ENCODE data around the gene STK33.

STK33 gene

DNA sequence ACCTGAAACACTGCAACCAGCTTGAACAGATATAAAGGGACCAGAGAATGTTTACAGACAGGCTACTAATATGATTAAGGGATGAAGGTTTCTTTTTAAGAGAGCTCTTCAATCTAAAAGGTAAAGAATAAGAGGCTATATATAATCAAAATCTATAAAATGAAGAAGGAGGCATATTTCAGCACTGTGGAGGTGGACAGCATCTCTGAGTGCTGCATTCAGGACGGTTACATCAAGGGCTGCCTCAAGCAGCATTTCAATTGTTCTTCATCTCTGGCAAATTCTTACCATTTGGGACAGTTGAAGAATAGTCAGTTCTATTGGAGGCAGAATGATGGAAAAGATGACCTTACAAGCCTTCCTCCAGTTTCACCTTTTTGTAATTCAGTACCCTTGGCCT, 190.7 kb downstream of the STK33 start:
- DNase-seq, result no peak

DNA sequence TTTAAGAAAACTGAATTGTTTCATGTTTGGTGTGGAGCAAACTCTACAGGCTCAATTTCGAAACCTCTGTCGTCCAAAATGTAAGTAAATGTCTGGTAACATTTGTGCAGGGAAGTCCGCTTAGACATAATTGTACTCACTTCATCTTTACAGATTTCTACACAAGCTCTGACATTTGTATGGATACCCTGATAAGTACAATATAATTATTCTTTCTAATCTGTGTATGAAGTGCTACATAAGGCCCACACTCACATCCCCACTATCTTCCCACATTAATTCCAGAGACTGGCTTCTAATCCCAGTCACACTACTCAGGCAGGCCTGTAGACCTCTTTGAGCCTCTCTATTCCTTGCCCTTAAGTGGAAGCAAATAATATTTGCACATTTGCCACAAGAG, 201.1 kb downstream of the STK33 start:
- DNase-seq, result no peak

DNA sequence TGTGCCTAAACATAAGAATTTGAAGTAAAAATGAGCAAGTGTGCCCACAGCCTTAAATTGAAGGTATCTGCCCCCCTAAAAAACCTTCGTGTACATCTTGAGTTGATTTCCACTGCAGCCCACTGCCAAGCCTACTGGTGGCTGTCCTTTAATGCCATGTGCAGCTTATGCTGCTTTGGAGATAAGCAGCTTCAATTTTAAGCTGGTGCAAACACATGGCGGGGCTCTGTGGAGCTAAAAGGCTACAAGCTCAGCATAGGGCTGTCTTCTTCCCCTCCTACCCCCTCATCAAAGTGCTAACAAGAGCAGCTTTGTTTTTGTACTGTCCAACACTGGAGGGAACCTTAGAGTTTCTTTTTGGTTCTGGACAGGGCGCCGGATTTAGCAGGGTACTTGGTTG, 201.9 kb downstream of the STK33 start:
- no peak for DNase-seq

DNA sequence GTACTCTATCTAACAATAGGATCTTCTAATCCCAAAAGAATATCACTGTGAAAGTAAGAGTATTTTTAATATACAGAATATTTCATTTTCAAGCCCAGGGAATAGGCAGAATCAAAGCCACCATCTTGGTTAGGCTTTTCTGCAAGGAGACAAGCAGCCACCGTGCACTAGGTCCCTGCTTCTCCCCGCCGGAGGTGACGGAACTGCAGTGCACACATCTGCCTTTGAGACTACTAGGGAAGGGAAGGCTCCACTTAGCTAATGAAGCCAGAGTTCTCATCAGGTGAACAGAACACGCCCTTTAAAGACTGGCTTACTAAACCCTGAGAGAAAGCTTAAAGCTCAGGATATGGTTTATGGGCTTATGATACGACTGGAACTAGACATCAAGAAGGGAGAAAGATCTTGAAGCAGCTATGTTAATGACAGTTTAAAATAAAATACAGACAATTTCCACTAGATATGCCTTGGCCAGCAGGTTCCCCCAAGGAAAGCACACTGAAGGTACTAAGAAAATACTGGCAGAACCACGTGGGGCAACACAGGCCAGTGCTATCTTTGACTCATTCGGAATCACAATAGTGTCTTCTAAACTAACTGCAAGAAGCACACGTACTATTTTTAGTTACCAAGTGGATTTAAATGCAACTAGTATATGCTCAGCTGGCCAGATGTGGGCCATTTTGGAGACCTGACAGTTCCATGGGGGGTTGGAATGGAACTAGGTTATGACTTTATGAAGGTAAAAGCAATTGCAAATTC, 203.0 kb downstream of the STK33 start:
- DNase-seq, result no peak

DNA sequence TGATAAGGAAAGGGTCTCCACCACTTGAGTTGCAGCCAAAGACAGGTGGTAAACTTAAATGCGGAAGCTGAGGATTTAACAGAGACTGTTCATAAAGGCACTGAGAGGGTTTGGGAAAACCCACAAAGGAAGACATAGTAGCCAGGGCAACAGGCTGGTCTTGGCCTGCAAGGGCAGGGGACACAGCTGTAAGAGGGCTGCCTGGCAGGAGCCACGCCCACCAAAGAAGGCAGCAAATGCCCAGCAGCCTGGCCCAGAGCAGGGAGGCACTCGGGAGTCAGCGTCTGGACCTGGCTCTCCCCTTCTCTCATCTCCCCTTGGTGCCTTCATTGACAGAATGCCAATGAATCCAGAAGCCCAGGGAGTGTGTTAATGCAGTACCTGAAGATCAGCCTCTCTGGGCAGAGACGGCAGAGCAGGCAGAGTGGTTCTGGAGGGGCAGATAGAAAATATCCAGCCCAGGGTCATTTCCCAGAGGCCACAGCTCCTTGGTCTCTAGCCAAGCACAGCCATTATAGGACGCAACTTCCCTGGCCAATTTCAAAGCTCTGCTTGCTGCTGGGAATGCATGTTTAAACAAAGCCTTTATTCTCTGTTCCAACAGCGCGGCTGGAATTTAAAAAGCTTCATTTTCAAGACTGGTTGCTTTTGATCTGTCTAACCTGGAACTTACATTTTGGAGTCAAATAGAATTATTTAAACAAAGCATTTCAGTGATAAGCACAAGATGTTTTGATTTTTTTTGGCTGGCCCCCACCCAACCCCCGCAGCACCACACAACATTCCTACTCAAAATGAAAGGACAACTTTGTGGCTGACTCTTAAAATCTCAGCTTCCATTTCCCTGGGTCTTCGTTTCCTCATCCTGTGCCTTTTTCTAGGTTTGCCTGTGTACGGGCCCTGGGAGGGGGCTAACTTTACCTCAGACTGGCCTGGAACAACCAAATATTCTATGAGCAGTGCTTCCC, 204.7 kb downstream of the STK33 start:
- DNase-seq, result no peak

DNA sequence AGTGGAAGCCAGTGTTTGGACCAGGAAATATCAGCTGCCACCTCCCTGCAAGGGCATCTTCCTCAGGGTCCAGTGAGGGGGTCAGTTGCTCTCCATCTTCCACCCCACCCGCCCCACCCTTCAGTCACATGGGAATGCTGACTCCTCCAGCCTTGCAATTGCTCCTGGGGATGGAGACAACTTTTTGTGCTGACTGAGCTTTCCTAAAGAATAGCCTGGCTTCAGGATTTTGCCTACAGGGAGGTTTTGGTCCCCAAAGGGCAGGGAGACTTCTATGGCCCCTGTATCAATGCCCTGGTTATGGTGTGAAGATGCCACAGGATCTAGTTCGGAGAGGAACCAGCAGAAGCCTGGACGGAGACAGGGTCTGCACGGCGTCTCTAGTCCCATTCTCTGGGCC, 206.3 kb downstream of the STK33 start:
- no peak for DNase-seq

DNA sequence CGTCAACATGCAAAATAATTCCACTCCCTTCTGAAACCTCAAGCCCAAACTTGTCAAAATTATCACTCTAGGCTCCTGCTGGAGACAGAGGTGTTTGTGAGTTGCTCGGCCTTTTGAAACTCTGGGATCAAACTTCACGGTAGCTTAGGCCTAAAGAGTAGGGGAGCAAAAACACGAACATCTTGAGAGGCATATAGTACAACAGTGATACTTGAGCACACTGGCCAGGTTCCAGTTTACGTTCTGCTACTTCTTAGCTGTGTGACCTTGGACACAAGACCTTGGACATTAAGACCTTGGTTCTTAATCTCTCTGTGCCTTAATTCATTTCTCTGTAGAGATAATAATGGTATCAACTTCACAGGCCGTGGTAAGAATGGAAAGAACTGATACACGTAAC, 206.9 kb downstream of the STK33 start:
- DNase-seq, result no peak

DNA sequence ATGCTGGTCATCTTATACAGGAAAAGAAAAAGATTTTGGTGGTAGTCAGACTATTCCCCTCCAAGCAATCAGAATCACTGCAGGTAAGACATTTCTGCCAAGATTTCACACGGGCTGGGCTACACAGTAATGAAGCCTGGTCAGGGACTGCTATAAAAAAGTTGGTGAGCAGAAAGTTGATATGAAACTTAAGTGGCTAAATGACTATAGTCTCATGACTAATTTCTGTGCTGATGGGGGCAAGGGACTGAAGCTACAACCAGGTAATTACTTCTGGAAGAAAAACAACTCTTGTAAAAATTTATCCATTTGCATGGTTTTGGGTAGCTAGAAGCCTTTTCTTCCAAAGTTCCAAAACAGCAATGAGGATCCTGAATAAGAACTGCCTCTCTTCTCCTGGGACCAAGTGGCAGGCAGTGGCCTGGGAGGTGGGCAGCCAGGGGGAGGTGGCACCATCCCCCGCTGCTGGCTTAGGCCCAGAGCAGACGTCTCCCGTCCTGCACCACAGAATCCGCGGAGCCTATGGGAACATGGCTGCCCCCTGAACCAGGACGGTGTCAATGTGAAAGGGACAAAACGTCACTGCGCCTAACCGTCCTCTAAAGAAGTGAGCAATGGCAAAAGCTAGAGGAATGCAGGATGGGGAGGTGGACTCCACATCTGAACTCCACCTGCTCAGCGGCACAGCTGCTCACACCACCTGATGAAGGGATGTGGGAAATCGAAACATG, 207.7 kb downstream of the STK33 start:
- DNase-seq, result no peak

DNA sequence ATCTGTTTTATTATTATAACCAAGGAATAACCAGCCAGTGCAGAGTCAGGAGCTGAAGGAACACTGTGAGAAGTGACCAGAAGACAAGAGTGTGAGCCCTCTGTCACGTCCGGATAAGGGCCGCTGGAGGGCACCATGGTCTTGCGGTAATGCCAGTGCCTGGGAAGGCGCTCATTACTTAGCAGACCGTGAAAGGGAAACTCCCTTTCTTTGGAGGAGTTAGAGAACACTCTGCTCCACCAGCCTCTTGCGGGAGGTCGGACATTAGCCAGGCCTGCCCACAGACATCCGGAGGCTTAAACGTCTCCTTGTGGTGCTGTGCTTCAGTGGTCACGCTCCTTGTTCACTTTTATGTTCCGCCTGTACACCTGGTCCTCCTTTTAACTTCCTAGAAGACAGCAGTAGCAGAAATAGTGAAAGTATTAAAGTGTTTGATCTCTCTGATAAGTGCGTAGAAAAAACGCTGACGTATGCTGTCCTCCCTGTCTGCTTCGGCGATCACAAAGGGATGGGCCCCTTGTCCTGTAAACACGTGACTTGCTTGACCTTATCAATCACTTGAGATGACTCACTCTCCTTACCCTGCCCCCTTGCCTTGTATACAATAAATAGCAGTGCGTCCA, 209.7 kb downstream of the STK33 start:
- no peak for DNase-seq

DNA sequence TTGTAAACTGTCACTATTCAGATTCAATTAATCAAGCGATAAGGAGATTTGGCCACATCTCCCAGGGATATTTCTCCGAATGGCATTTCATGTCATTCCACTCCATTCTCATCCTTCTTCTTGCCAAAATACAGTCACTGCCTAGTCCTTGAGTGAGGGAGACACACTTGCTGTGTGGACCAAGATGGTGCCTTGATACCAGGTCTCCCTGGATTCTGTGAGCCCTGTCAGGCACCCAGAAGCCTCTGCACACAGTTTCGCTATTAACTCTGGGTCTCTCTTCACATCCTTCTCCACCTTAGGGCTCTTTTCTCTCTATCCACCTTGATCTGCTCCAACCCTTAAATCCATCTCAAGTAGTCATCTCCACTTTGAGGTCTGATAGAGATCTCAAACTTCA, 210.4 kb downstream of the STK33 start:
- DNase-seq, result no peak

DNA sequence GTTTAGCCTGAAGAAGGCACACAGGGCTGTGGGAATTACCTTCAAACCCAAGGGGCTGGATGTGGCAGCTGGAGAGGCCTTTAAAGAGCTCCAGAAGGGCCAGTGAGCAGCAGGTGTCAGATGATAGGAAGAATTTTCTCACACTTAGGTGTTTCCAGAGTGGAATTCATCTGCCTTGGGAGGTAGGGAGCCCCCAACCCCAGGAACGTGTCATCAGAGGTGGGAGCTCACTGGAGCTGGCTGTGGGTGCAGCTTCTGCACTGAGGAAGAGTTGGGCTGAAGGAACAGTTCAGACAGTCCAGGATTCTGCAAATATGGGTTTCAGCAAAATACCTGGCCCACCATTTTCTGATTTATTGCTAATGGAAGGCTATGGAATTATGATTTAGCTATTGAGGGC, 210.8 kb downstream of the STK33 start:
- no peak for DNase-seq

DNA sequence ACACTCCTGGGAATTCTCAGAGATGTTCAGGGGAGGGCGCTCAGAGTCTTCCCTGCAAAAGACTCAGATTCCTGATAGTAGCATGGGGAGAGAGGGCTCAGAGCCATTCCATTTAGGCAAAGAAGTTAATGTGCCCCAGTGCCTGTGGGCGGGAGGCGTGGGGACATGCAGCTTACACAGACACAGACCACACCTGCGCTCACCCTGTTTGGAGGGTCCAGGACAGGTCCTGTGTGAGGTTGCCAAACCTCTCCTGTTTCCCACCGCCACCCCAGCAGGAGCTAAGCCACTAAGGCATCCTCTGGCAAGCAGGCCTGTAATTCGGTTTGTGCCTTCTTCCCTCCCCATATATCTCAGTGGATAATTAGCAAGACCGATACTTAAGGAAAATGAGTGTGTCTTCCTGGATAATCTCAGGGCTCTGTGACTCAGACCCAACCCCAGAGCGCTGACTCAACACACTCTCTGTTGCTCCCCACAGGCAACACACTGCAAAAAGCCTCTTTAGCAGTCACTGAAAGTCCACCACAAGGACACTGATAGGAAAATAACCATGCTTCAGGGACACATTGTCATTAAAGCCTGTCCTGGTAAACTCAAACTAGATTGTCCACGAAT, 211.5 kb downstream of the STK33 start:
- no peak for DNase-seq

DNA sequence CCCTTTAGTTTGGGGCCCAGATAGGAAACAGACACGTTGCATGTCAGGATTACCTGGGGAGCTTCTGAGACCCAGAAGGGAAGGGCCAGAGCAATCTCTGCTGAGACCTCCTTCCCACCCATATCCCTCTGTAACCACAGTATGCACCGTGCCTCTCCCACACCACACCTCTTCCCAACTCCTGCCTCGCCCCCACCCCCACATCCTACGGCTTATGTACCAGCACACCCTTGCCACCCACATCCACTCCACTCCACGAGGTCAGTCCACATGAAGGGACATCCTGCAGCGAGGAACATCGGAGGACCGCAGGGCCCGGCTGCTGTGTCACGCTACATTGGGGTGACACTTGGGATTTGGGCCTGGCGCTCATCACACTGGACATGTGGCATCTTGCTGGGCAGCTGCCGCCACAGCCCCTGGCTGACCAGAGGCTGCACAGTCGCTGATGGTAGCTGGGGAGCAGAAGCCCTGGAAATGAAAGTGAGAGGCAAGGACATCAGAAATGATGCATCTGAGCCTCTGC, 212.1 kb downstream of the STK33 start:
- no peak for DNase-seq

DNA sequence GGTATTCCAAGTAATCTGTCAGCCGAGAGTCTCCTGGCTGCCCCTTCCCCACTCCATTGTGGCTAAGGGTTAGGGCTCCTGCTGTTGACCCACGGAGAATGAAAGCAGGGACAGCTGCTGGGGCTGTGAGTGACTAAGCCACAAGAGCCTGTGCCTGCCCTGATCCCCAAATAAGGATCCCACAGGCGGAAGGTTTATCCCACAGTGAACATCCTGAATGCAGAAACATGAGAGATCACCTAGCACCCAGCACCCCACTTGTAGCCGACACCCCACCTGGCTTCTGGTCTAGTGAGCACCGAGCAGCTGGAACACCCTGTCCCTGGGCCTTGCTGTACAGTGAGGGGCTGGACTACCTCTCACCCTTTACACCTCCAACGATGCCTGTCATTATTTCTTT, 212.7 kb downstream of the STK33 start:
- no peak for DNase-seq

DNA sequence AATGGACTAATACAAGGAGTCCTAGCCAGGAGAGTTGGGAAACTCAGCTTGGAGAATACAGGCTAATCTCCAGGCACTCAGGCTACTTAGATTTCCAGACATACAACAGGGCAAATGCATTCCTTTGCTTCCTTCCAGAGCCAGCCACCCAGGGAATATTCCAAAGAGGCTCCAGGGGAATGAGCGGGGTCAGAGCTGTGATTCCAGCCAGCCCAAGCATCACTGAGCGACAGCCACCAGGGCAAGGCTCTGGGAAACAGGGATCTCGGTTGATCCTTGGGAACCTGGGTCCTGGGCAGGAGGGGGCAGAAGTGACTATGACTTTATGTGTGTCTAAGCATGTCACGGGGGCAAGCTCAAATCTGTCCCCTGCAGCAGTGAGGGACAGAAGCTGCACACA, 218.1 kb downstream of the STK33 start:
- no peak for DNase-seq

DNA sequence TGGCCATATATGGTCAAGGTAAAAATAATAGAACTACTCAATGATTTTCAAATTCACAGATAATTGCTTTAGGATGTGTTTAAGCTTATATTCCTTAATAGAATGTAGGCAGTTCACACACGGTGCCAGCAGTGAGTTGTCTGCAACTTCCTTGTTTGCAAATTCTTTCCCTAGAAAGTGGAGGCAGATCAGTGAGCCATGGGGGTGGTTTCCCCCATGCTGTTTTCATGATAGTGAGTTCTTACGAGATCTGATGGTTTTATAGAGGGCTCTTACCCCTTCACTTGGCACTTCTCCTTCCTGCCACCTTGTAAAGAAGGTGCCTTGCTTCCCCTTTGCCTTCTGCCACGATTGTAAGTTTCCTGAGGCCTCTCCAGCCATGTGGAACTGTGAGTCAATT, 218.6 kb downstream of the STK33 start:
- no peak for DNase-seq

DNA sequence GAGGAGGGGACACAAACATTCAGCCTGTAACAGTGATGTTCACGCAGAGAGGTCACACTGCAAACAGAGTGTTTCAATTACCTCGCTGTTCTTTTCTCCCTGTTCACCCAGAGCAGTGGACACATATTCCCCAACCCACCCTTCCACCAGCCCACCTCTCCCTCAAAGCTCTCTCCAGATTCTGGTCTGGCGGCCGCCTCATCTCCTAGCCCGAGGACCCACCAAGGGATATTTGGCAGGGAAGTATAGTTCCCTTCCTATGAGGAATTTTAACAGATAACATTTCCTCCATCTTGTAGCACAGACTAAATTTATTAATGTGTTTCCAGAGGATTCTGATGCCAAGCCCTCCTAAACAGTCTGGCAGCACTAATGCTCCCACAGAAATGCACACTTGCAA, 219.3 kb downstream of the STK33 start:
- no peak for DNase-seq

DNA sequence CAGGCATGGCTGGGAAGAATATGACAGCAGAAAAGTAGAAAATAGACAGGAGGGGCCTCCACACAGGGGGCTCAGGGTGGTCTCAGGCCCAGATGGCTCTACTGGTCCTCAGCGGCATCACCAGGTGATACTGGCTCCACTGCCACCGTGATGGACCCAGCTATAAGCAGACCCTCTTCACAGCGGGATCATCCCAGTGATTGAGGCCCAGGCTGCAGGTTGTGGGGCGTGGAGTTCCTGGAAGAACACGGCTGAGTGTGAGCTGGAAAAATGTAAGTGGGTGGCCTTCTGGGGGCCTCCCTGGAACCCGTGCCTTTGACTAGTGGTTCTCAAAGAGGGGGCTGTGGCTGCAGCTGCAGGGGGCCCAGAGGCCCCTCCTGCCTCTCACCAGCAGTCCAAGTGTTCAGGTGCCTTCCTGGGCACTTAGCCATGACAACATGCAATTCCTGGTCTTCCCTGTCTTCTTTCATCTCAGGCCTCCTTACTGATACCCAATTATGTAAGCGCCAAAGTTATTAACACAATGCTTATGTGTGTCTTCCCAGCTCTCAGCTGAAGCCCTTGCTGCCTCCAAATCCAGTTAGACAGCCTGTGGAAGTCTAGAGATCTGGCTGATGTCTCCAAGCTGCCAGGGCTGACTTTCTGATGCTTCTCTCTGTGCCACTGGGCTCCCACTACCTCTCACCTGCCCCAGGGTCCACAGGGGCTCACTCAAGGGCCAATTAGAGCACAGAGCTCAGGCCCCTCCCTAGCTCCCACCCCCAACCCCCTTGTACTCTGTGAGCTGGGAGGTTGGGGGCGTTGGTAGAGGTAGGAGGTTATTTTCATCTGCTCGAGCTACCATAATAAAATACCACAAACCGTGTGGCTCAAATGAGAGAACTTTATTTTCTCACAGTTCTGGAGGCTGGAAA, 220.3 kb downstream of the STK33 start:
- no peak for DNase-seq

DNA sequence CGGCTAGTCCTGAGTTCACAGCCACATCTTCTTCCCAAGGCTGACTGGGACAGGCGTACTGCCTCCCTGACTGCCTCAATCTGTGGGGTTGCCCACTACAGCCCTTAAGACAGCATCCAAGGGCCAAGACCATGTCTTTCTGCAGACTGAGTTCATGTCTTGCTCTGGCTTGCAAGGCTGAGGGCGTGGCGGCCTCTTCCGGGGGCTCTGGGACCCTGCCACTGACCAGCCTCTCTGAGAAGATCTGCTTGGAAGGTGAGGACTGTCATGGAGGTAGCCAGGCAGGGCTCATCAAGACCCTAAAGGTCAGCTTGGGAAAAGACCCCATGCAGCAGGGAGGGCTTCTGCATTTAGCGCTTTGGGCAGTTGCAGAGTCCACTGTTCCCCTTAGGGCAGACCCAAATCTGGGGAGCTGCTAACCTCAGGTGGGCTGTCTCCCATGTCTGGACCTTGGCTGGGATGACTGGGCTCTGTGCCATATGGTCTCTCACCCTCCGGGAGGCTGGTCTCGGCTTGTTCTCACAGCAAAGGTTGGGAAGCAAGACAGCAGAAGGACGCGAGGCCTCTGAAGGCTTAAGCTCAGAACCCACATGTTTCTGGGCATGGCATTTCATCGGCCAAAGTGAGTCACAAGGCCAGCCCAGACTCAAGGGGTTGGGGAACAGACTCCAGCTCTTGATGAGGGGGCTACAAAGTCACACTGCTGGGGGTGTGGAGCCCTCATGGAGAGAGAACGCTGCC, 221.2 kb downstream of the STK33 start:
- DNase-seq, result no peak

DNA sequence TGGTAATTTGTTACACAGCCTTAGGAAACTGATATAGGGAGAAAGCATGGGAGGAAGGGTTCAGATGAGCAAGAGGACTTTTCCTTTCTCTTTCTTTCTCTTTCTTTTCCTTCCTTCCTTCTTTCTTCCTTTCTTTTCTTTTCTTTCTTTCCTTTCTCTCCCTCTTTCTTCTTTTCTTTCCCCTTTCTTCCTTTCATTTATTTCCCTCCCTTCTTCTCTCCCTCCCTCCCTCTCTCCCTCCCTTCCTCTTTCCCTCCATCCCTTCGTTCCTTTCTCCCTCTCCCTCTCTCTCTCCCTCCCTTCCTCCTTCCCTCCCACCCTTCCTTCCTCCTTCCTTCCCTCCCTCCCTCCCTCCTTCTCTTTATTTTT, 222.5 kb downstream of the STK33 start:
- DNase-seq, result no peak
